Calu3 (cell line): Measurements from ENCODE around the gene PTPN1. TPM values are rescaled to one million over a fixed set of nuclear protein-coding genes. Genes with fewer than 3 reads are reported as not detected.

Experiments used
- BruUV-seq: library from RNA; stranded (reverse); fragments of 400-500 nt; replicated peaks from 2 replicates; lab custom pipeline; 2021; lab: Mats Ljungman, UMichigan
- CTCF ChIA-PET: fragments of 300-600 bp; sonication (Branson Sonifier 250); formaldehyde crosslinking; loops from one replicate; lab custom pipeline; 2022; ENCODE audit warnings: antibody characterized with exemption; lab: Charles Lee
- DNase-seq: peaks from one replicate; pipeline ENCODE4 v3.0.0; 2022
- H3K27ac Mint-ChIP-seq: one replicate; pipeline ENCODE4 v1.8.0; 2022; ENCODE audit warnings: mixed read lengths; ENCODE audit not compliant: unreplicated experiment
- H3K27me3 Mint-ChIP-seq: one replicate; pipeline ENCODE4 v1.8.0; 2022; ENCODE audit warnings: mixed read lengths; ENCODE audit not compliant: unreplicated experiment
- H3K36me3 Mint-ChIP-seq: one replicate; pipeline ENCODE4 v1.8.0; 2022; ENCODE audit warnings: mild to moderate bottlenecking, moderate library complexity, mixed read lengths; ENCODE audit not compliant: insufficient read depth, unreplicated experiment
- H3K4me1 Mint-ChIP-seq: one replicate; pipeline ENCODE4 v1.8.0; 2022; ENCODE audit warnings: mild to moderate bottlenecking, low read depth, mixed read lengths; ENCODE audit not compliant: unreplicated experiment
- H3K4me3 Mint-ChIP-seq: one replicate; pipeline ENCODE4 v1.8.0; 2022; ENCODE audit warnings: mild to moderate bottlenecking, low read depth, moderate library complexity, mixed read lengths; ENCODE audit not compliant: unreplicated experiment
- H3K9me3 Mint-ChIP-seq: one replicate; pipeline ENCODE4 v1.8.0; 2022; ENCODE audit warnings: low read depth, mixed read lengths; ENCODE audit not compliant: unreplicated experiment
- CTCF ChIP-seq: fragments of 200-600 bp; IDR thresholded peaks from one replicate; pipeline ENCODE4 v1.8.0; 2022; ENCODE audit warnings: antibody characterized with exemption; ENCODE audit not compliant: unreplicated experiment
- intact Hi-C: fragments of 100-400 bp; cut with micrococcal nuclease; formaldehyde crosslinking; loops from one replicate; pipeline ENCODE4 v1.10.0; 2022; ENCODE audit not compliant: unreplicated experiment
- total RNA-seq: library from RNA; stranded (reverse); gene quantifications from 2 replicates; pipeline ENCODE4 v1.2.3, GENCODE V29; 2022

Gene PTPN1
- total RNA-seq, 1 experiment from 2014 or later, result 58.5 TPM

DNA sequence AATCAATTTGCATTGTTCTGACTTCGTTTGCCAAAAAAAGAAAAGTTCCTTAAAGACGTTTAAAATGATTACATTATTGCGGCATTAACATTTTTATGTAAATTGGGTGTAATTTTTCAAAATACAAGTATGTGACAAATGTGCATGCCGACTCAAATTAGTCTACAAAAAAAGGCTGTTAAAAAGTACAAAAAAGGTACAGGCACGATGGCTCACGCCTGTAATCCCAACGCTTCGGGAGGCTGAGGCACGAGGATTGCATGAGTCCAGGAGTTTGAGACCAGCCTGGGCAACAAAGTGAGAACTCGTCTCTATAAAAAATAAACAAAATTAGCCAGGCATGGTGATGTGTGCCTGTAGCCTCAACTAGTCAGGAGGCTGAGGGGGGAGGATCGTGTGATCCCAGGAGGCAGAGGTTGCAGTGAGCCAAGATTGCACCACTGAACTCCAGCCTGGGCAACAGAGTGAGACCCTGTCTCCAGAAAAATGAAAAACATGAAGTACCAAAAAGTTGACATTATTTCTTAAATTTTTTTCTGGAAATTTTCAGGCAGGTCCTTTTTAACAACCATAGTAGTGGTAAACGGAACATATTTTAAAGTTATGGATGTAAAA is 90.2 kb downstream of the PTPN1 start:
- no TSS peak for BruUV-seq

DNA sequence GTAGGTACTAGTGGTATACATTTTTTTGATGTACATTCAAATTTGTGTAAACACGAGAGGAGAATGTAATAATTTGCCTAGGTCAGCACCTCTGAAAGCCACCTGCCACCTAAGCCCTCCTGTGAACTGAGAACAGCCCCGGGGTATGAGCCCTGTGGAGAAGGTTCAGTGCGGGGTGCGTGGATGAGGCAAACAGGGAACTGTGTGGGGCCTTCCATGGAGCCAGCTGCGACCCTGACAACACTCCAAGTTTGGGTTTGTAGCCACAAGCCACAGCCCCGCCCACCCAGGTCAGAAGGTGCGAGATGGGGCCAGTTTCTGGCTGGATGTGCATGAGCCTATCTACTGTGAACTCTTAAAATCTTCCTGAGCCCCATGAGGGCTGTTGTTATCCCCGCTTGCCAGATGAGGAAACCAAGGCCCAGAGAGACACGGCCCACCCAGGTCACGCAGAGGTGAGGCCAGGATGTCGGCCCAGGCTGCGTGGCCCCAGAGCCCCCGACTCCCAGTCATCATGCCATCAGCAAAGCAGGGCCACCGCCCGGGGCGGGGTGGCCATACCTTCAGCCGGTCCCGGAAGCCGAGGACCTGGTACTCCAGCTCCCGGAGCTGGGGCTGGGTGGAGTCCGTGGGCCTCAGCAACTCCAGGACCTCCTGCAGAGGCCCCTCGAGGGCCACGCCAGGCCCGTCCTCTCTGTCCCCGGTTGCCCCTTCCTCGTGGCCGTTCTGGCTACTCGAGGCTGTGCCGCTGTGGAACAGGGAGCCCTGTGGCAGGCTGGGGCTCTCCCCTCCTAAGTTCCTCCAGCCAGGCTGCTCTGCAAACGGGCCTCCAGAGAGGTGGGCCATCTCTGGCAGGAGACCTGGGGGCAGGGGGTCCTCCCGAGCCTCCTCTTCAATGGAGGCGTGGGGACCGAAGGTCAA is 91.6 kb downstream of the PTPN1 start:
- H3K27ac Mint-ChIP-seq, result no peak overlapping the region
- no peak for TF ChIP-seq CTCF
- intact Hi-C loops, result no loop called here
- H3K4me3 Mint-ChIP-seq, result no peak overlapping the region
- H3K4me1 Mint-ChIP-seq, result peaks cover 13% of the 10 kb centered on the region
- peaks cover 17% of the 10 kb centered on the region for H3K36me3 Mint-ChIP-seq
- no TSS peak for BruUV-seq
- CTCF ChIA-PET, result interaction anchor here (0.6 kb wide), 1 partner anchor 329 kb away, joined by 4 read pairs; no protein-coding TSS in a partner anchor
- no peak for DNase-seq
- H3K27me3 Mint-ChIP-seq, result peaks cover 6% of the 10 kb centered on the region
- H3K9me3 Mint-ChIP-seq, result no peaks in the 10 kb centered on the region

More for the DNA sequence above, 90.2 kb downstream of the PTPN1 start:
- peaks cover 20% of the 10 kb centered on the region for H3K27me3 Mint-ChIP-seq
- H3K4me3 Mint-ChIP-seq, result no peak overlapping the region
- H3K4me1 Mint-ChIP-seq, result peaks cover 26% of the 10 kb centered on the region
- no peak for DNase-seq
- H3K36me3 Mint-ChIP-seq, result peaks cover 31% of the 10 kb centered on the region
- H3K9me3 Mint-ChIP-seq, result no peaks in the 10 kb centered on the region
- TF ChIP-seq CTCF, result no peak
- intact Hi-C loops, result no loop called here
- CTCF ChIA-PET, result no interaction called here
- H3K27ac Mint-ChIP-seq, result no peak overlapping the region

GRCh38 chr20:50602432-50603088 is 92.4 kb downstream of the PTPN1 start:
- Mint-ChIP-seq H3K27me3 (no peaks in the 10 kb centered on the region), H3K9me3 (no peaks in the 10 kb centered on the region), H3K27ac (no peak overlapping the region), H3K4me3 (no peak overlapping the region), H3K36me3 (peaks cover 11% of the 10 kb centered on the region), H3K4me1 (peaks cover 5% of the 10 kb centered on the region)
- TF ChIP-seq CTCF, result no peak
- no peak for DNase-seq
- intact Hi-C loops, result no loop called here
- CTCF ChIA-PET, result interaction anchor here (0.5 to 0.6 kb wide), 2 partner anchors 125 to 328 kb away, joined by 4 read pairs; no protein-coding TSS in a partner anchor
- no TSS peak for BruUV-seq

GRCh38 chr20:50604451-50604850 is 94.3 kb downstream of the PTPN1 start:
- H3K9me3 Mint-ChIP-seq, result no peaks in the 10 kb centered on the region
- no peaks in the 10 kb centered on the region for H3K36me3 Mint-ChIP-seq
- no TSS peak for BruUV-seq
- H3K27me3 Mint-ChIP-seq, result no peaks in the 10 kb centered on the region
- H3K27ac Mint-ChIP-seq, result no peak overlapping the region
- H3K4me3 Mint-ChIP-seq, result no peak overlapping the region
- H3K4me1 Mint-ChIP-seq, result no peaks in the 10 kb centered on the region
- CTCF ChIA-PET, result no interaction called here
- intact Hi-C loops, result no loop called here
- TF ChIP-seq CTCF, result no peak
- DNase-seq, result no peak
